HepG2 (cell line): ENCODE data around the gene GLUD1. TPM values are rescaled to one million over a fixed set of nuclear protein-coding genes. Genes with fewer than 3 reads are reported as not detected.

Experiments
- ATRX ChIP-seq: sonication (generic); formaldehyde crosslinking; IDR thresholded peaks from 2 replicates; pipeline ENCODE4 v1.4.0; 2020; ENCODE audit warnings: missing genetic modification reagents, borderline replicate concordance
- BORCS8-MEF2B ChIP-seq: sonication (generic); formaldehyde crosslinking; IDR thresholded peaks from 2 replicates; pipeline ENCODE4 v1.8.0; 2022; ENCODE audit warnings: mild to moderate bottlenecking, missing genetic modification reagents
- NCOA5 ChIP-seq: sonication (generic); formaldehyde crosslinking; IDR thresholded peaks from 2 replicates; pipeline ENCODE4 v1.4.0; 2020; ENCODE audit warnings: missing genetic modification reagents
- NR2C2 ChIP-seq: sonication (generic); formaldehyde crosslinking; IDR thresholded peaks from 2 replicates; pipeline ENCODE4 v1.4.0; 2020; ENCODE audit warnings: missing genetic modification reagents, mild to moderate bottlenecking, moderate library complexity, borderline replicate concordance
- POLR2AphosphoS5 ChIP-seq: IDR thresholded peaks from 2 replicates; pipeline ENCODE4 v1.6.1; 2012; ENCODE audit warnings: low read depth, low read length
- PRDM10 ChIP-seq: sonication (generic); formaldehyde crosslinking; IDR thresholded peaks from 2 replicates; pipeline ENCODE4 v1.4.0; 2020; ENCODE audit warnings: low read depth, missing genetic modification reagents
- REXO4 ChIP-seq: sonication (generic); formaldehyde crosslinking; IDR thresholded peaks from 2 replicates; pipeline ENCODE4 v1.8.0; 2022; ENCODE audit warnings: missing genetic modification reagents, mild to moderate bottlenecking, borderline replicate concordance
- SIN3B ChIP-seq: fragments of 150-350 bp; IDR thresholded peaks from 2 replicates; pipeline ENCODE4 v1.6.1; 2014; ENCODE audit warnings: low read length
- SP5 ChIP-seq: IDR thresholded peaks from 2 replicates; pipeline ENCODE4 v1.6.1; 2016; ENCODE audit warnings: low read depth, borderline replicate concordance
- TP53 ChIP-seq: sonication (generic); formaldehyde crosslinking; conservative IDR thresholded peaks from 2 replicates; pipeline ENCODE4 v1.4.0; 2020; ENCODE audit warnings: missing genetic modification reagents
- ZBTB1 ChIP-seq: sonication (generic); formaldehyde crosslinking; IDR thresholded peaks from 2 replicates; pipeline ENCODE4 v1.4.0; 2020; ENCODE audit warnings: missing genetic modification reagents, borderline replicate concordance
- ZBTB2 ChIP-seq: sonication (generic); formaldehyde crosslinking; IDR thresholded peaks from 2 replicates; pipeline ENCODE4 v1.8.0; 2022; ENCODE audit warnings: low read depth, missing genetic modification reagents
- ZKSCAN8 ChIP-seq: IDR thresholded peaks from 2 replicates; pipeline ENCODE4 v1.6.1; 2016; ENCODE audit warnings: borderline replicate concordance, missing genetic modification reagents, missing compliant biosample characterization
- ZNF20 ChIP-seq: sonication (generic); formaldehyde crosslinking; IDR thresholded peaks from 2 replicates; pipeline ENCODE4 v1.4.0; 2020; ENCODE audit warnings: mild to moderate bottlenecking, moderate library complexity, missing genetic modification reagents
- ZNF232 ChIP-seq: sonication (generic); formaldehyde crosslinking; IDR thresholded peaks from 2 replicates; pipeline ENCODE4 v1.4.0; 2020; ENCODE audit warnings: missing genetic modification reagents, borderline replicate concordance
- ZNF496 ChIP-seq: sonication (generic); formaldehyde crosslinking; IDR thresholded peaks from 2 replicates; pipeline ENCODE4 v1.8.1; 2023; ENCODE audit warnings: mild to moderate bottlenecking, moderate library complexity, missing genetic modification reagents; ENCODE audit not compliant: insufficient replicate concordance
- ZNF556 ChIP-seq: sonication (generic); formaldehyde crosslinking; IDR thresholded peaks from 2 replicates; pipeline ENCODE4 v1.4.0; 2020; ENCODE audit warnings: mild to moderate bottlenecking, missing genetic modification reagents, borderline replicate concordance
- ZNF577 ChIP-seq: sonication (generic); formaldehyde crosslinking; IDR thresholded peaks from 2 replicates; pipeline ENCODE4 v1.4.0; 2020; ENCODE audit warnings: mild to moderate bottlenecking, low read depth, missing genetic modification reagents, borderline replicate concordance
- ZNF597 ChIP-seq: sonication (generic); formaldehyde crosslinking; IDR thresholded peaks from 2 replicates; pipeline ENCODE4 v1.5.0; 2020; ENCODE audit warnings: missing genetic modification reagents
- ZNF614 ChIP-seq: IDR thresholded peaks from 2 replicates; pipeline ENCODE4 v1.6.1; 2018; ENCODE audit warnings: missing biosample characterization, missing genetic modification reagents, inconsistent platforms, borderline replicate concordance
- ZNF652 ChIP-seq: IDR thresholded peaks from 2 replicates; pipeline ENCODE4 v1.6.1; 2016; ENCODE audit warnings: low read depth, borderline replicate concordance
- ZNF782 ChIP-seq: sonication (generic); formaldehyde crosslinking; IDR thresholded peaks from 2 replicates; pipeline ENCODE4 v1.4.0; 2020; ENCODE audit warnings: missing genetic modification reagents, mild to moderate bottlenecking, borderline replicate concordance
- ZNF792 ChIP-seq: IDR thresholded peaks from 2 replicates; pipeline ENCODE4 v1.6.1; 2016
- ZNF878 ChIP-seq: sonication (generic); formaldehyde crosslinking; IDR thresholded peaks from 2 replicates; pipeline ENCODE4 v1.8.1; 2023; ENCODE audit warnings: mild to moderate bottlenecking, missing genetic modification reagents, moderate library complexity
- ZNF879 ChIP-seq: sonication (generic); formaldehyde crosslinking; IDR thresholded peaks from 2 replicates; pipeline ENCODE4 v1.8.1; 2023; ENCODE audit warnings: missing genetic modification reagents
- polyA plus RNA-seq, 8 experiments: library from polyadenylated mRNA; depleted of rRNA in 3 of 8; stranded (reverse) in 7 of 8; unstranded in 1 of 8; fragments of >200 nt; fragmentation: Illumina TruSeq in 4 of 8; extraction: Trizol in 4 of 8; gene quantifications; 2 replicates each; pipeline versions ENCODE4 v1.2.1 to v1.2.3, GENCODE V29; 2011 to 2016; ENCODE audit warnings: low read depth in 4 of 8, missing spikeins in 1 of 8, mixed read lengths in 1 of 8; ENCODE audit not compliant: insufficient read depth in 1 of 8
- total RNA-seq, 5 experiments: library from RNA; depleted of rRNA; stranded (reverse); fragments of >200 nt; fragmentation: Illumina TruSeq; extraction: Trizol; gene quantifications; 2 replicates each; pipeline ENCODE4 v1.2.3, GENCODE V29; 2016; ENCODE audit warnings: low read depth in 1 of 5

The GLUD1 gene
- total and polyA plus RNA-seq, 2 of the 13 experiments (the other 11 are each of a cell fraction or from before 2014, with no cell fraction given) = 301 to 798 TPM

GRCh38 chr10:87095236-87095945 lies 748 bp upstream of the GLUD1 start (continued):
- TF ChIP-seq TP53 (CRISPR knock-in tag) = no peak
- no peak; the same call in 1 of the 2 replicates for TF ChIP-seq ZBTB1 (CRISPR knock-in tag)
- TF ChIP-seq ZNF879 = no peak; the same call in 1 of the 2 replicates
- TF ChIP-seq PRDM10 = peak; percentile 55; the same call in 1 of the 2 replicates
- peak; percentile 75; the same call in 1 of the 2 replicates for TF ChIP-seq ZNF232 (CRISPR knock-in tag)
- no peak for TF ChIP-seq ZNF597 (CRISPR knock-in tag)
- TF ChIP-seq BORCS8-MEF2B (CRISPR knock-in tag) = peak; percentile 89; the same call in 1 of the 2 replicates
- TF ChIP-seq ATRX (CRISPR knock-in tag) = no peak
- peak; percentile 79 for TF ChIP-seq ZNF792 (CRISPR knock-in tag)
- TF ChIP-seq NR2C2 = no peak; the same call in 1 of the 2 replicates
- no peak for TF ChIP-seq ZNF878 (CRISPR knock-in tag)
- TF ChIP-seq ZNF652 (CRISPR knock-in tag) = no peak
- no peak for TF ChIP-seq SIN3B
- TF ChIP-seq ZNF577 (CRISPR knock-in tag) = no peak
- no peak for TF ChIP-seq ZKSCAN8 (CRISPR knock-in tag)
- TF ChIP-seq ZNF20 (CRISPR knock-in tag) = no peak
- peak; percentile 74; the same call in 1 of the 2 replicates for TF ChIP-seq ZNF614
- 0 out of 2 replicates have a peak, but pooled peaks have one; percentile 60 for TF ChIP-seq ZNF556 (CRISPR knock-in tag)
- peak; percentile 66; the same call in 1 of the 2 replicates for TF ChIP-seq ZNF782
- TF ChIP-seq NCOA5 (CRISPR knock-in tag) = no peak
- TF ChIP-seq REXO4 (CRISPR knock-in tag) = no peak
- TF ChIP-seq SP5 (CRISPR knock-in tag) = 0 out of 2 replicates have a peak, but pooled peaks have one; percentile 47
- TF ChIP-seq ZBTB2 (CRISPR knock-in tag) = peak; percentile 63
- TF ChIP-seq POLR2AphosphoS5 = peak; percentile 44; the same call in 1 of the 2 replicates
- TF ChIP-seq ZNF496 (CRISPR knock-in tag) = no peak
